CD4-positive, alpha-beta memory T cell (primary cell): ENCODE data around the gene CUL4A. TPM values are rescaled to one million over a fixed set of nuclear protein-coding genes. Genes with fewer than 3 reads are reported as not detected.
"Not testable (repeated sequence)": the region's sequence is repeated elsewhere in the genome, so short reads cannot be mapped to it uniquely, and the experiment has no call there.

Experiments
- CTCF ChIA-PET: fragments of 350-600 bp; sonication (Branson Sonifier 250); formaldehyde crosslinking; loops from one replicate; lab custom pipeline; 2021; ENCODE audit warnings: inconsistent platforms; ENCODE audit not compliant: partially characterized antibody; lab: Charles Lee
- POLR2A ChIA-PET: fragments of 350-600 bp; sonication (Branson Sonifier 250); formaldehyde crosslinking; loops from one replicate; lab custom pipeline; 2021; ENCODE audit not compliant: partially characterized antibody; lab: Charles Lee
- DNase-seq, 5 donors: peaks; one replicate each; pipeline versions ENCODE4 v3.0.0 to v3.0.0-alpha.2; 2020 to 2022; ENCODE audit warnings: mixed read lengths in 1 of 5
- H3K27ac ChIP-seq: one replicate; pipeline ENCODE4 v1.7.0; 2013; ENCODE audit warnings: low read depth, low read length
- H3K27me3 ChIP-seq: 2 replicates; pipeline ENCODE4 v1.7.0; 2013; ENCODE audit warnings: mild to moderate bottlenecking, low read length, moderate library complexity; ENCODE audit not compliant: insufficient read depth
- H3K36me3 ChIP-seq: 2 replicates; pipeline ENCODE4 v1.7.0; 2013; ENCODE audit warnings: mild to moderate bottlenecking, low read length, moderate library complexity; ENCODE audit not compliant: insufficient read depth
- H3K4me1 ChIP-seq: 2 replicates; pipeline ENCODE4 v1.7.0; 2013; ENCODE audit warnings: mild to moderate bottlenecking, low read length, moderate library complexity; ENCODE audit not compliant: insufficient read depth
- H3K4me3 ChIP-seq, 2 donors: one replicate each; pipeline ENCODE4 v1.7.0; 2013; ENCODE audit warnings: low read length in 2 of 2, mild to moderate bottlenecking in 1 of 2
- H3K9me3 ChIP-seq, 2 donors: one replicate each; pipeline ENCODE4 v1.7.0; 2013; ENCODE audit warnings: low read length in 2 of 2, control low read depth in 1 of 2; ENCODE audit not compliant: control insufficient read depth in 1 of 2
- H3K27ac Mint-ChIP-seq, 7 donors: one replicate each; pipeline ENCODE4 v1.8.0; 2020 to 2021; ENCODE audit warnings: mixed read lengths in 7 of 7, mild to moderate bottlenecking in 6 of 7, inconsistent platforms in 3 of 7, moderate library complexity in 3 of 7
- H3K27me3 Mint-ChIP-seq, 2 donors: one replicate each; pipeline ENCODE4 v1.8.0; 2020 to 2021; ENCODE audit warnings: mixed read lengths in 2 of 2
- H3K36me3 Mint-ChIP-seq, 2 donors: one replicate each; pipeline ENCODE4 v1.8.0; 2020 to 2021; ENCODE audit warnings: mixed read lengths in 2 of 2, inconsistent platforms in 1 of 2, mild to moderate bottlenecking in 1 of 2
- H3K4me1 Mint-ChIP-seq, 4 donors: one replicate each; pipeline ENCODE4 v1.8.0; 2020 to 2021; ENCODE audit warnings: mixed read lengths in 4 of 4, mild to moderate bottlenecking in 1 of 4
- H3K4me3 Mint-ChIP-seq, 8 donors: one replicate each; pipeline ENCODE4 v1.8.0; 2020 to 2021; ENCODE audit warnings: mixed read lengths in 8 of 8, mild to moderate bottlenecking in 7 of 8, moderate library complexity in 6 of 8, inconsistent platforms in 3 of 8
- H3K9me3 Mint-ChIP-seq, 8 donors: one replicate each; pipeline ENCODE4 v1.8.0; 2020 to 2021; ENCODE audit warnings: mixed read lengths in 8 of 8, mild to moderate bottlenecking in 5 of 8, inconsistent platforms in 3 of 8, moderate library complexity in 1 of 8
- intact Hi-C: fragments of 100-400 bp; cut with micrococcal nuclease; formaldehyde crosslinking; loops from one replicate; pipeline ENCODE4 v1.15.1; 2023
- polyA plus RNA-seq, 2 donors: library from polyadenylated mRNA; unstranded; fragments of 300-500 nt; fragmentation: Illumina TruSeq; gene quantifications; one replicate each; pipeline ENCODE4 v1.2.3, GENCODE V29; 2021
- total RNA-seq, 2 experiments: library from RNA; stranded (reverse); gene quantifications; one replicate each; pipeline ENCODE4 v1.2.3, GENCODE V29; 2021

The CUL4A gene
- total and polyA plus RNA-seq, 4 experiments from 2014 or later = 59.8 to 80.0 (median 74.2) TPM

DNA sequence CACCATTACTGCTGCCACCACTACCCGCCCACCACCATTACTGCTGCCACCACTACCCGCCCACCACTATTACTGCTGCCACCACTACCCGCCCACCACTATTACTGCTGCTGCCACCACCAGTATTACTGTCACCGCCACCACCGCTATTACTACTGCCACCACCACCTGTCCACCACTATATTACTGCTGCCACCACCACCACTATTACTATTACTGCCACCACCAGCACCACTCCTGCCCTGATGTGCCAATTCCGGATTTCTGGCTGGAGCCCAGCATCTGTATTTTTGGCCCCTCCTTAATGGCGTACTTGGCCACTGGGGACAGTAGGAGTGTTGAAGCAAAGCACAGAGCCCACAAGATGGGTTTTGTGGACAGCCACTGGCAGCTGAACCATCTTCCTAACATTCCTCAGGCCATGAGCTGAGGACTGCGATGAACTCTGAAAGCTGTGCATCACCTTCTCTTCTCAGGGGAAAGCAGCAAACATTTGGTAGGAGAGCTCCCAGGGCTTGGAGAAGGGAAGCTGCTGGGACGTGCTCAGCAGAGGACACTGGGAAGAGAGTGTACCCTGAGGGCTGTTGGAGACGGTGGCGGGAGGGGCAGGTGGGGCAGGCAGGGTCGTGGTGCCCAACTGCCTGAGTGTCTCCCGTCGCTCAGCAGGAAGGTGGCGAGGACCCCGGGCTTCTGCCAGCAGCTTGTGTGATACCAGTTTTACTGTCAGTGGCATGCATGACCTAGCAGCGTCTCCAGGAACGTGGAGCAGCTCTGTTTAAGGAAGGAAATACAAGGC is 23.0 kb downstream of the CUL4A start:
- H3K9me3 Mint-ChIP-seq = no peaks in the 10 kb centered on the region
- no peaks in the 10 kb centered on the region for H3K4me1 ChIP-seq
- CTCF ChIA-PET = no interaction called here
- no peak overlapping the region for H3K4me3 ChIP-seq
- H3K27ac ChIP-seq = no peak overlapping the region
- POLR2A ChIA-PET = no interaction called here
- H3K9me3 ChIP-seq = no peaks in the 10 kb centered on the region
- H3K27ac Mint-ChIP-seq = peak overlapping the region in 3 of 7 donors; percentile 50 to 89 (median 57)
- peaks cover 65 to 74% of the 10 kb centered on the region in 2 donors for H3K36me3 Mint-ChIP-seq
- intact Hi-C loops = no loop called here
- DNase-seq = no peak
- peaks cover 62% of the 10 kb centered on the region for H3K36me3 ChIP-seq
- no peaks in the 10 kb centered on the region for H3K27me3 ChIP-seq
- H3K4me1 Mint-ChIP-seq = peaks cover 0 to 1% (median 0%) of the 10 kb centered on the region in 4 donors
- H3K4me3 Mint-ChIP-seq = no peak overlapping the region
- H3K27me3 Mint-ChIP-seq = no peaks in the 10 kb centered on the region

DNA sequence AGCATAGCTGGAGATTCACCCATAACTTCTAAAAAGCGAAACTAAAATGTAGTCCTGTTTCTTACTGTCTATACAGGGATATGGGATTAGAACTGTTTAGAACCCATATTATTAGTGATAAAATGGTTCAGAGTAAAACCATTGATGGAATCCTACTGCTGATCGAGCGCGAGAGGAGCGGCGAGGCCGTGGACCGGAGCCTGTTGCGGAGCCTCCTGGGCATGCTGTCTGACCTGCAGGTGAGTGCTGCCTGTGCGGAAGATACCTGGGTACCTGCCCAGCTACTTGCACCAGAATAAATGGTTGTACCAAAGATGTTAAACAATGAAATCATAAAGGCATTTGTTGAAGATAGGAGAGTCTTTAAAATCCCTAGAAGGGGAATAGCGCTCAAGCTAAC is 23.7 kb downstream of the CUL4A start:
- ChIA-PET CTCF (no interaction called here), POLR2A (no interaction called here)
- Histone ChIP-seq H3K4me1 (no peaks in the 10 kb centered on the region), H3K4me3 (no peak overlapping the region), H3K9me3 (no peaks in the 10 kb centered on the region), H3K36me3 (peaks cover 58% of the 10 kb centered on the region), H3K27me3 (no peaks in the 10 kb centered on the region), H3K27ac (no peak overlapping the region)
- intact Hi-C loops = no loop called here
- no peak for DNase-seq
- Mint-ChIP-seq H3K4me1 (peaks cover 0 to 1% (median 0%) of the 10 kb centered on the region in 4 donors), H3K27ac (peak overlapping the region in 2 of 7 donors; percentile 37 to 42), H3K36me3 (peaks cover 64 to 75% of the 10 kb centered on the region in 2 donors), H3K9me3 (no peaks in the 10 kb centered on the region), H3K4me3 (no peak overlapping the region), H3K27me3 (no peaks in the 10 kb centered on the region)

- intact Hi-C loops = no loop called here
- H3K4me1 ChIP-seq = no peaks in the 10 kb centered on the region
- no peak overlapping the region for H3K27ac ChIP-seq
- Mint-ChIP-seq H3K36me3 (peaks cover 55 to 73% of the 10 kb centered on the region in 2 donors), H3K27ac (no peak overlapping the region), H3K27me3 (no peaks in the 10 kb centered on the region), H3K9me3 (no peaks in the 10 kb centered on the region), H3K4me3 (no peak overlapping the region), H3K4me1 (no peaks in the 10 kb centered on the region)
- POLR2A ChIA-PET = no interaction called here
- peak in 1 of 5 donors; percentile 7 for DNase-seq
- CTCF ChIA-PET = interaction anchor here (0.6 to 1.4 kb wide), 2 partner anchors 20 to 296 kb away, joined by 3 to 10 read pairs; no protein-coding TSS in a partner anchor
- no peaks in the 10 kb centered on the region for H3K9me3 ChIP-seq
- no peak overlapping the region for H3K4me3 ChIP-seq
- H3K27me3 ChIP-seq = no peaks in the 10 kb centered on the region
- peaks cover 58% of the 10 kb centered on the region for H3K36me3 ChIP-seq
Observed at GRCh38 chr13:113238536-113238935, 29.1 kb downstream of the CUL4A start.

DNA sequence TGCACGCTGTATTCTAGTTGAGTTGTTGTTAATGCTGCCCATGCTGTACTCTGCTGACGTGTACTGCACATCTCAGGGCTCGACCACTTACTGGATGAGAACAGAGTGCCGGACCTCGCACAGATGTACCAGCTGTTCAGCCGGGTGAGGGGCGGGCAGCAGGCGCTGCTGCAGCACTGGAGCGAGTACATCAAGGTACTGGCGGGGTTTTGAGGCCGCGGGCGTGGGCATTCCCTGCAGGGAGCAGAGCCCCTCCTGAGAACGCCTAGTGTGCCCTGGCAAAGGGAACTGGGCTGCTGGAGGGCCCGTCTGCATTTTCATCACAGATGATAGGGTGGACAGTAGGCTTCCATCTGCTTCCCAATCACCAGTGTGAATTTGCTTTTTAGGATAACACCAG is 29.9 kb downstream of the CUL4A start:
- Mint-ChIP-seq H3K4me1 (no peaks in the 10 kb centered on the region), H3K27me3 (no peaks in the 10 kb centered on the region), H3K36me3 (peaks cover 53 to 75% of the 10 kb centered on the region in 2 donors), H3K4me3 (no peak overlapping the region), H3K27ac (no peak overlapping the region), H3K9me3 (no peaks in the 10 kb centered on the region)
- intact Hi-C loops = no loop called here
- no peak overlapping the region for H3K4me3 ChIP-seq
- DNase-seq = no peak
- POLR2A ChIA-PET = no interaction called here
- H3K27ac ChIP-seq = no peak overlapping the region
- H3K4me1 ChIP-seq = no peaks in the 10 kb centered on the region
- no peaks in the 10 kb centered on the region for H3K9me3 ChIP-seq
- CTCF ChIA-PET = interaction anchor here (1.4 kb wide), 1 partner anchor 296 kb away, joined by 10 read pairs; no protein-coding TSS in a partner anchor
- H3K36me3 ChIP-seq = peaks cover 58% of the 10 kb centered on the region
- H3K27me3 ChIP-seq = no peaks in the 10 kb centered on the region

DNA sequence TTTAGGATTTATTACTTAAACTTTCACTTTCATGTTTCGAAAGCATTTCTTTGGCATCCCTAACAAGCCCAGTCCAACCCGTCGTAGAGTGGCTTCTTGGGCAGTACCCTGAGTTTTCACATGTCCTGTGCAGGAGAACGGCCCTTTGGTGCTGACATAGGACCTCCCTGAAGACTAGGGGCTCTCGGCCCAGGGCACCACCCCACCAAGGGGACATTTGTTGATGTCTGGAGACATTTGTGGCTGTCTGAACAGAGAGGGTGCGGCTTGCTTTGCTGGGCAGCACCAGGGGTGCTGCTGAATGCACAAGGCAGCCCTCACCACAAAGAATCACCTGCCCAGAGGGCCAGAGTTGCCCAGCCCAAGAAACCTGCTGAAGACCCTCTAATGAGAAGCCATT is 30.6 kb downstream of the CUL4A start:
- H3K9me3 Mint-ChIP-seq = no peaks in the 10 kb centered on the region
- intact Hi-C loops = no loop called here
- Histone ChIP-seq H3K36me3 (peaks cover 57% of the 10 kb centered on the region), H3K27me3 (no peaks in the 10 kb centered on the region), H3K4me1 (no peaks in the 10 kb centered on the region), H3K27ac (no peak overlapping the region), H3K4me3 (no peak overlapping the region), H3K9me3 (no peaks in the 10 kb centered on the region)
- ChIA-PET CTCF (no interaction called here), POLR2A (no interaction called here)
- no peak overlapping the region for H3K27ac Mint-ChIP-seq
- no peak for DNase-seq
- no peaks in the 10 kb centered on the region for H3K27me3 Mint-ChIP-seq
- H3K36me3 Mint-ChIP-seq = peaks cover 52 to 76% of the 10 kb centered on the region in 2 donors
- no peak overlapping the region for H3K4me3 Mint-ChIP-seq
- H3K4me1 Mint-ChIP-seq = no peaks in the 10 kb centered on the region

DNA sequence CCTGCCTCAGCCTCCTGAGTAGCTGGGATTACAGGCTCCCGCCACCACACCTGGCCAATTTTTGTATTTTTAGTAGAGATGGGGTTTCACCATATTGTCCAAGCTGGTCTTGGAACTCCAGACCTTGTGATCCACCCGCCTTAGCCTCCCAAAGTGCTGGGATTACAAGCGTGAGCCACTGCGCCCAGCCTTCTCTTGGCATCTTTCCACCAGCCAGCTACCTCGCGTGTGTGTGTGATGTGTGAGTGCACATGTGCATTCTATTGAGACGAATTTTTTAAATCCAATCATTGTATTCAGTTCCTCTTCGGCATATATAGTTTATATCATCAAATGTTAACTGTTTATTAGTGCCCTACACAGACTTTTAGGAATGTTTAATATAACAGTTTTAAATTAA is 32.2 kb downstream of the CUL4A start:
- H3K4me3 ChIP-seq, POLR2A ChIA-PET, H3K27me3 ChIP-seq, H3K4me1 ChIP-seq, intact Hi-C loops, H3K27ac ChIP-seq, H3K9me3 Mint-ChIP-seq, H3K27ac Mint-ChIP-seq, H3K9me3 ChIP-seq, DNase-seq, H3K4me1 Mint-ChIP-seq, CTCF ChIA-PET, H3K27me3 Mint-ChIP-seq, H3K4me3 Mint-ChIP-seq: not testable (repeated sequence)
- H3K36me3 Mint-ChIP-seq = peaks cover 60 to 78% of the 10 kb centered on the region in 2 donors
- peaks cover 65% of the 10 kb centered on the region for H3K36me3 ChIP-seq

GRCh38 chr13:113243847-113244246 is 34.4 kb downstream of the CUL4A start:
- Mint-ChIP-seq H3K36me3 (peaks cover 71 to 88% of the 10 kb centered on the region in 2 donors), H3K4me3 (no peak overlapping the region), H3K9me3 (no peaks in the 10 kb centered on the region), H3K27me3 (no peaks in the 10 kb centered on the region), H3K27ac (no peak overlapping the region), H3K4me1 (no peaks in the 10 kb centered on the region)
- no peak overlapping the region for H3K4me3 ChIP-seq
- no peak overlapping the region for H3K27ac ChIP-seq
- POLR2A ChIA-PET = no interaction called here
- DNase-seq = no peak
- peaks cover 76% of the 10 kb centered on the region for H3K36me3 ChIP-seq
- no peaks in the 10 kb centered on the region for H3K4me1 ChIP-seq
- intact Hi-C loops = no loop called here
- CTCF ChIA-PET = no interaction called here
- H3K27me3 ChIP-seq = no peaks in the 10 kb centered on the region
- H3K9me3 ChIP-seq = no peaks in the 10 kb centered on the region
